HL-60 (cell line): ENCODE results near the gene ARG1.

Experiments
- DNase-seq, 2 experiments: peaks; one replicate each; pipeline ENCODE4 v3.0.0-alpha.2; 2010 to 2020; ENCODE audit warnings: low read depth in 1 of 2, low spot score in 1 of 2
- H3K27ac ChIP-seq: fragments of 250-450 bp; sonication (Bioruptor Pico); replicated peaks from 2 replicates; pipeline ENCODE4 v1.5.1; 2020; ENCODE audit warnings: mild to moderate bottlenecking, moderate library complexity
- H3K27me3 ChIP-seq: fragments of 250-450 bp; sonication (Bioruptor Pico); 2 replicates; pipeline ENCODE4 v1.5.1; 2021; ENCODE audit warnings: mild to moderate bottlenecking, moderate library complexity; ENCODE audit not compliant: insufficient read depth, poor library complexity, severe bottlenecking
- H3K4me3 ChIP-seq: replicated peaks from 2 replicates; pipeline ENCODE4 v1.5.1; 2011; ENCODE audit warnings: mild to moderate bottlenecking, control low read depth, low read length; ENCODE audit not compliant: insufficient read depth
- GABPA ChIP-seq: IDR thresholded peaks from 2 replicates; pipeline ENCODE4 v1.6.1; 2012; ENCODE audit warnings: low read depth
- POLR2AphosphoS5 ChIP-seq: IDR thresholded peaks from 2 replicates; pipeline ENCODE4 v1.6.1; 2012; ENCODE audit warnings: low read depth
- SPI1 ChIP-seq: IDR thresholded peaks from 2 replicates; pipeline ENCODE4 v1.6.1; 2012; ENCODE audit warnings: low read depth, mild to moderate bottlenecking, borderline replicate concordance
- TF ChIP-seq, protein P1 (sequence below): IDR thresholded peaks from one replicate; pipeline ENCODE4 v1.5.1; 2011; ENCODE audit warnings: low read length, control low read depth, inconsistent platforms; ENCODE audit not compliant: insufficient read depth
- TF ChIP-seq, protein P2 (sequence below): IDR thresholded peaks from 2 replicates; pipeline ENCODE4 v1.6.1; 2012; ENCODE audit warnings: low read depth; ENCODE audit not compliant: insufficient replicate concordance

The ARG1 gene

DNA sequence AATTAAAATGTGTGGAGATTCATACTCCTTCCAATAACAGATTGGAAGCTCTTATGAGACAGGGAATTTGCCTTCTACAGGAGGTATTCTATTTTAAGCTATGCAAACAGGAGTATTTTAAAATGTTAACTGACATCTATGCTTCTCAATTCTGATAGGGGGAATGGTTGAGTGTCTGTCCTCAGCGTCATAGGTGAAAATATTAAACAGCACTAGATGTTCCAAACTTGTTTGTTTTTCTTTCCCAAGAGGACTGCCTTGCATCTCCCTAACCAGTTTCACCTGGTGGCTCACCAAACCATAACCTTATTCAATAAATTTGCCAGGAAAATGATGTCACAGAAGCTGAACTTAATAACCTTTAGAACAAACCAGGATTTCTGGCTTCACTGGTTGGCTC is 24.6 kb upstream of the ARG1 start:
- Histone ChIP-seq H3K4me3 (no peak overlapping the region), H3K27me3 (peaks cover 2% of the 10 kb centered on the region), H3K27ac (no peak overlapping the region)
- DNase-seq: no peak
- no peak for TF ChIP-seq SPI1
- TF ChIP-seq, protein P1, sequence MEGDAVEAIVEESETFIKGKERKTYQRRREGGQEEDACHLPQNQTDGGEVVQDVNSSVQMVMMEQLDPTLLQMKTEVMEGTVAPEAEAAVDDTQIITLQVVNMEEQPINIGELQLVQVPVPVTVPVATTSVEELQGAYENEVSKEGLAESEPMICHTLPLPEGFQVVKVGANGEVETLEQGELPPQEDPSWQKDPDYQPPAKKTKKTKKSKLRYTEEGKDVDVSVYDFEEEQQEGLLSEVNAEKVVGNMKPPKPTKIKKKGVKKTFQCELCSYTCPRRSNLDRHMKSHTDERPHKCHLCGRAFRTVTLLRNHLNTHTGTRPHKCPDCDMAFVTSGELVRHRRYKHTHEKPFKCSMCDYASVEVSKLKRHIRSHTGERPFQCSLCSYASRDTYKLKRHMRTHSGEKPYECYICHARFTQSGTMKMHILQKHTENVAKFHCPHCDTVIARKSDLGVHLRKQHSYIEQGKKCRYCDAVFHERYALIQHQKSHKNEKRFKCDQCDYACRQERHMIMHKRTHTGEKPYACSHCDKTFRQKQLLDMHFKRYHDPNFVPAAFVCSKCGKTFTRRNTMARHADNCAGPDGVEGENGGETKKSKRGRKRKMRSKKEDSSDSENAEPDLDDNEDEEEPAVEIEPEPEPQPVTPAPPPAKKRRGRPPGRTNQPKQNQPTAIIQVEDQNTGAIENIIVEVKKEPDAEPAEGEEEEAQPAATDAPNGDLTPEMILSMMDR: no peak
- TF ChIP-seq, protein P2, sequence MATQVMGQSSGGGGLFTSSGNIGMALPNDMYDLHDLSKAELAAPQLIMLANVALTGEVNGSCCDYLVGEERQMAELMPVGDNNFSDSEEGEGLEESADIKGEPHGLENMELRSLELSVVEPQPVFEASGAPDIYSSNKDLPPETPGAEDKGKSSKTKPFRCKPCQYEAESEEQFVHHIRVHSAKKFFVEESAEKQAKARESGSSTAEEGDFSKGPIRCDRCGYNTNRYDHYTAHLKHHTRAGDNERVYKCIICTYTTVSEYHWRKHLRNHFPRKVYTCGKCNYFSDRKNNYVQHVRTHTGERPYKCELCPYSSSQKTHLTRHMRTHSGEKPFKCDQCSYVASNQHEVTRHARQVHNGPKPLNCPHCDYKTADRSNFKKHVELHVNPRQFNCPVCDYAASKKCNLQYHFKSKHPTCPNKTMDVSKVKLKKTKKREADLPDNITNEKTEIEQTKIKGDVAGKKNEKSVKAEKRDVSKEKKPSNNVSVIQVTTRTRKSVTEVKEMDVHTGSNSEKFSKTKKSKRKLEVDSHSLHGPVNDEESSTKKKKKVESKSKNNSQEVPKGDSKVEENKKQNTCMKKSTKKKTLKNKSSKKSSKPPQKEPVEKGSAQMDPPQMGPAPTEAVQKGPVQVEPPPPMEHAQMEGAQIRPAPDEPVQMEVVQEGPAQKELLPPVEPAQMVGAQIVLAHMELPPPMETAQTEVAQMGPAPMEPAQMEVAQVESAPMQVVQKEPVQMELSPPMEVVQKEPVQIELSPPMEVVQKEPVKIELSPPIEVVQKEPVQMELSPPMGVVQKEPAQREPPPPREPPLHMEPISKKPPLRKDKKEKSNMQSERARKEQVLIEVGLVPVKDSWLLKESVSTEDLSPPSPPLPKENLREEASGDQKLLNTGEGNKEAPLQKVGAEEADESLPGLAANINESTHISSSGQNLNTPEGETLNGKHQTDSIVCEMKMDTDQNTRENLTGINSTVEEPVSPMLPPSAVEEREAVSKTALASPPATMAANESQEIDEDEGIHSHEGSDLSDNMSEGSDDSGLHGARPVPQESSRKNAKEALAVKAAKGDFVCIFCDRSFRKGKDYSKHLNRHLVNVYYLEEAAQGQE: no peak
- no peak for TF ChIP-seq POLR2AphosphoS5
- TF ChIP-seq GABPA: no peak

GRCh38 chr6:131549811-131550210 is 23.2 kb upstream of the ARG1 start:
- DNase-seq: no peak
- no peak overlapping the region for H3K4me3 ChIP-seq
- H3K27me3 ChIP-seq: peaks cover 2% of the 10 kb centered on the region
- TF ChIP-seq SPI1 (no peak), GABPA (no peak), POLR2AphosphoS5 (no peak)
- TF ChIP-seq, protein P2: no peak
- TF ChIP-seq, protein P1: no peak
- no peak overlapping the region for H3K27ac ChIP-seq

DNA sequence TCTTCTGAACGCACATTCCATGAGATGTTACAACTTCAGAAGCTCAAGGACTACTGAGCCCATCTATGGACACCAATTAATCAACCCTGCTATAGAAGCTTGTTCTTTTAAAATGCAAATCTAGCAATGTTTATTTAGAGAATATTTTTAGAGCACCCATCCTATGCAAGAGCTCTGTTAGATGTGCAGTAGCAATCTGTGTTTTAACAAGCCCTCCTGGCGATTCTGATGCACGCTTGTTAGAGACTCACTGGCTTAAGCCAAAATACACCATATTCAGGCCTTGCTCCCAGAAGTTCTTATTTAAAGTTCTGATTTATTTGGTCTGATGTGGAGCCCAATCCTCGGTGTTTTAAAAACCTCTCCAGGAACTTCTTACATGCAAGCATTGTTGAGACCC is 21.1 kb upstream of the ARG1 start:
- no peak for DNase-seq
- Histone ChIP-seq H3K27me3 (peaks cover 2% of the 10 kb centered on the region), H3K27ac (no peak overlapping the region), H3K4me3 (no peak overlapping the region)
- TF ChIP-seq POLR2AphosphoS5: no peak
- TF ChIP-seq, protein P1: no peak
- TF ChIP-seq, protein P2: no peak
- no peak for TF ChIP-seq SPI1
- no peak for TF ChIP-seq GABPA
